ENCODE results near the gene SLC30A10. TPM values are rescaled to one million over a fixed set of nuclear protein-coding genes. Genes with fewer than 3 reads are reported as not detected.
"Not testable (repeated sequence)": the region's sequence is repeated elsewhere in the genome, so short reads cannot be mapped to it uniquely, and the experiment has no call there.

Gene SLC30A10
- total RNA-seq, 1 experiment from 2014 or later = not detected

- Mint-ChIP-seq H3K27ac (ENCODE audit: low read depth, unreplicated experiment) (no peak overlapping the region), H3K36me3 (ENCODE audit: insufficient read depth, unreplicated experiment) (no peaks in the 10 kb centered on the region), H3K27me3 (ENCODE audit: insufficient read depth, unreplicated experiment) (peaks cover 45% of the 10 kb centered on the region), H3K9me3 (ENCODE audit: unreplicated experiment) (no peaks in the 10 kb centered on the region), H3K4me3 (ENCODE audit: unreplicated experiment) (no peak overlapping the region), H3K4me1 (ENCODE audit: insufficient read depth, unreplicated experiment) (no peaks in the 10 kb centered on the region)
- ChIA-PET CTCF (no interaction called here), POLR2A (no interaction called here)
- no TSS peak for BruUV-seq (replicated peaks)
- DNase-seq (ENCODE audit: unreplicated experiment) = no peak
- intact Hi-C loops (cut with micrococcal nuclease) = no loop called here
- TF ChIP-seq CTCF (IDR thresholded peaks at IDR 0.05; ENCODE audit: unreplicated experiment) = no peak
Measured at GRCh38 chr1:219900201-219900600, 28.2 kb downstream of the SLC30A10 start.

- no peak overlapping the region for H3K27ac Mint-ChIP-seq (ENCODE audit: low read depth, unreplicated experiment)
- intact Hi-C loops (cut with micrococcal nuclease) = no loop called here
- CTCF ChIA-PET = interaction anchor here (0.9 kb wide), 1 partner anchor 15 kb away, joined by 4 read pairs; no protein-coding TSS in a partner anchor
- H3K4me3 Mint-ChIP-seq (ENCODE audit: unreplicated experiment) = no peak overlapping the region
- no peaks in the 10 kb centered on the region for H3K4me1 Mint-ChIP-seq (ENCODE audit: insufficient read depth, unreplicated experiment)
- peaks cover 64% of the 10 kb centered on the region for H3K27me3 Mint-ChIP-seq (ENCODE audit: insufficient read depth, unreplicated experiment)
- POLR2A ChIA-PET = no interaction called here
- no peak for TF ChIP-seq CTCF (IDR thresholded peaks at IDR 0.05; ENCODE audit: unreplicated experiment)
- no peaks in the 10 kb centered on the region for H3K9me3 Mint-ChIP-seq (ENCODE audit: unreplicated experiment)
- no peak for DNase-seq (ENCODE audit: unreplicated experiment)
- BruUV-seq (replicated peaks) = no TSS peak
- no peaks in the 10 kb centered on the region for H3K36me3 Mint-ChIP-seq (ENCODE audit: insufficient read depth, unreplicated experiment)
Measured at GRCh38 chr1:219898375-219898774, 30.0 kb downstream of the SLC30A10 start.

- Mint-ChIP-seq H3K4me1 (ENCODE audit: insufficient read depth, unreplicated experiment) (no peaks in the 10 kb centered on the region), H3K36me3 (ENCODE audit: insufficient read depth, unreplicated experiment) (no peaks in the 10 kb centered on the region), H3K27me3 (ENCODE audit: insufficient read depth, unreplicated experiment) (peaks cover 68% of the 10 kb centered on the region), H3K9me3 (ENCODE audit: unreplicated experiment) (no peaks in the 10 kb centered on the region), H3K27ac (ENCODE audit: low read depth, unreplicated experiment) (no peak overlapping the region), H3K4me3 (ENCODE audit: unreplicated experiment) (no peak overlapping the region)
- DNase-seq (ENCODE audit: unreplicated experiment) = no peak
- POLR2A ChIA-PET = no interaction called here
- no TSS peak for BruUV-seq (replicated peaks)
- CTCF ChIA-PET = interaction anchor here (2.2 kb wide), 1 partner anchor 16 kb away, joined by 5 read pairs; no protein-coding TSS in a partner anchor
- intact Hi-C loops (cut with micrococcal nuclease) = no loop called here
- TF ChIP-seq CTCF (IDR thresholded peaks at IDR 0.05; ENCODE audit: unreplicated experiment) = no peak
Measured at GRCh38 chr1:219897914-219898313, 30.4 kb downstream of the SLC30A10 start.

GRCh38 chr1:219892271-219892670 is 36.1 kb downstream of the SLC30A10 start:
- intact Hi-C loops (cut with micrococcal nuclease); H3K4me3 Mint-ChIP-seq (ENCODE audit: unreplicated experiment); DNase-seq (ENCODE audit: unreplicated experiment); H3K36me3 Mint-ChIP-seq (ENCODE audit: insufficient read depth, unreplicated experiment); BruUV-seq (replicated peaks); H3K9me3 Mint-ChIP-seq (ENCODE audit: unreplicated experiment); POLR2A ChIA-PET; H3K4me1 Mint-ChIP-seq (ENCODE audit: insufficient read depth, unreplicated experiment); H3K27ac Mint-ChIP-seq (ENCODE audit: low read depth, unreplicated experiment): not testable (repeated sequence)
- H3K27me3 Mint-ChIP-seq (ENCODE audit: insufficient read depth, unreplicated experiment) = peaks cover 73% of the 10 kb centered on the region
- CTCF ChIA-PET = interaction anchor here (0.6 kb wide), 1 partner anchor 1883 kb away, joined by 3 read pairs; no protein-coding TSS in a partner anchor

GRCh38 chr1:219891846-219892245 is 36.5 kb downstream of the SLC30A10 start:
- H3K9me3 Mint-ChIP-seq (ENCODE audit: unreplicated experiment); BruUV-seq (replicated peaks); H3K27ac Mint-ChIP-seq (ENCODE audit: low read depth, unreplicated experiment); intact Hi-C loops (cut with micrococcal nuclease); POLR2A ChIA-PET; H3K4me3 Mint-ChIP-seq (ENCODE audit: unreplicated experiment); CTCF ChIA-PET; H3K36me3 Mint-ChIP-seq (ENCODE audit: insufficient read depth, unreplicated experiment); DNase-seq (ENCODE audit: unreplicated experiment); H3K4me1 Mint-ChIP-seq (ENCODE audit: insufficient read depth, unreplicated experiment): not testable (repeated sequence)
- peaks cover 75% of the 10 kb centered on the region for H3K27me3 Mint-ChIP-seq (ENCODE audit: insufficient read depth, unreplicated experiment)

- CTCF ChIA-PET = not testable (repeated sequence)
Measured at GRCh38 chr1:219888667-219889066, 39.7 kb downstream of the SLC30A10 start.

More at GRCh38 chr1:219888667-219889066, 39.7 kb downstream of the SLC30A10 start:
- H3K27ac Mint-ChIP-seq (ENCODE audit: low read depth, unreplicated experiment); H3K4me3 Mint-ChIP-seq (ENCODE audit: unreplicated experiment); H3K9me3 Mint-ChIP-seq (ENCODE audit: unreplicated experiment); POLR2A ChIA-PET; intact Hi-C loops (cut with micrococcal nuclease); H3K36me3 Mint-ChIP-seq (ENCODE audit: insufficient read depth, unreplicated experiment); BruUV-seq (replicated peaks); H3K4me1 Mint-ChIP-seq (ENCODE audit: insufficient read depth, unreplicated experiment); DNase-seq (ENCODE audit: unreplicated experiment): not testable (repeated sequence)
- peaks cover 79% of the 10 kb centered on the region for H3K27me3 Mint-ChIP-seq (ENCODE audit: insufficient read depth, unreplicated experiment)
